GM13976 (cell line): Measurements from ENCODE around the gene PKD1L1.
"Not testable (repeated sequence)": the region's sequence is repeated elsewhere in the genome, so short reads cannot be mapped to it uniquely, and the experiment has no call there.

Source experiments
- DNase-seq: peaks from one replicate; pipeline ENCODE4 v3.0.0; 2012; ENCODE audit warnings: low spot score
- CTCF ChIP-seq: IDR thresholded peaks from 2 replicates; pipeline ENCODE4 v1.5.1; 2012; ENCODE audit warnings: borderline replicate concordance, mild to moderate bottlenecking; ENCODE audit not compliant: insufficient read depth; ENCODE audit errors: extremely low read depth, missing control alignments, control extremely low read depth
- in situ Hi-C: fragments of 300-500 bp; cut with MboI; formaldehyde crosslinking; loops from one replicate; pipeline ENCODE4 v1.12.0; 2022; ENCODE audit warnings: low sequenced_read_pairs, mixed read lengths, inconsistent platforms; ENCODE audit not compliant: unreplicated experiment

Gene PKD1L1

DNA sequence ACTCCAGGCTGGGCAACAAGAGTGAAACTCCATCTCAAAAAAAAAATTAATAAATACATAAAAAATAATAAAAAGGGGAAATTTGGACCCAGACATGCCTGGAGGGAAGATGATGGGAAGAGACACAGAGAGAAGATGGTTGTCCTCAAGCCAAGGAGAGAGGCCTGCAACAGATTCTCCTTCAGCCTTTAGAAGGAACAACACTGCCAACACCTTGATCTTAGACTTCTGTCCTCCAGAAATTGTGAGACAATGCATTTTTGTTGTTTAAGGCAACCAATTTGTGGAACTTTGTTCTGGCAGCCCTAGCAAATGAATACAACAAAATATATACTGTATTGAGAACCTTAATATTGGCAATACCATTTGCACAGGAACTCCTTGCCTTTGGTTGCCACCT is 186.1 kb downstream of the PKD1L1 start:
- in situ Hi-C loops: no loop called here
- no peak for TF ChIP-seq CTCF
- no peak for DNase-seq

GRCh38 chr7:47759056-47759706 is 189.1 kb downstream of the PKD1L1 start:
- in situ Hi-C loops: no loop called here
- no peak for TF ChIP-seq CTCF
- no peak for DNase-seq

GRCh38 chr7:47758546-47758945 is 189.7 kb downstream of the PKD1L1 start:
- in situ Hi-C loops: no loop called here
- no peak for TF ChIP-seq CTCF
- DNase-seq: no peak

- no peak for TF ChIP-seq CTCF
- in situ Hi-C loops: no loop called here
- no peak for DNase-seq
These were observed 190.3 kb downstream of the PKD1L1 start for GRCh38 chr7:47757921-47758411.

- in situ Hi-C loops: no loop called here
- DNase-seq: no peak
- TF ChIP-seq CTCF: no peak
These were observed 191.6 kb downstream of the PKD1L1 start for GRCh38 chr7:47756636-47757035.

- TF ChIP-seq CTCF: no peak
- in situ Hi-C loops: no loop called here
These were observed 193.0 kb downstream of the PKD1L1 start for GRCh38 chr7:47755248-47755647.

DNA sequence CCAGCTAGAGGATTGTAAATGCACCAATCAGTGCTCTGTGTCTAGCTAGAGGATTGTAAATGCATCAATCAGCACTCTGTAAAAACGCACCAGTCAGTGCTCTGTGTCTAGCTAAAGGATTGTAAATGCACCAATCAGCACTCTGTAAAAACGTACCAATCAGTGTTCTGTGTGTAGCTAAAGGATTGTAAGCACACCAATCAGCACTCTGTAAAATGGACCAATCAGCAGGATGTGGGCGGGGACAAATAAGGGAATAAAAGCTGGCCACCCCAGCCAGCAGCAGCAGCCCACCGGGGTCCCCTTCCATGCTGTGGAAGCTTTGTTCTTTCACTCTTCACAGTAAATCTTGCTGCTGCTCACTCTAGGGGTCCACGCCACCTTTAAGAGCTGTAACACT is 196.5 kb downstream of the PKD1L1 start:
- in situ Hi-C loops, DNase-seq: not testable (repeated sequence)

More at GRCh38 chr7:47755248-47755647, 193.0 kb downstream of the PKD1L1 start:
- DNase-seq: no peak
